HepG2 (cell line): ENCODE data around the gene PARD3. TPM values are rescaled to one million over a fixed set of nuclear protein-coding genes. Genes with fewer than 3 reads are reported as not detected.

ENCODE experiments used
- ATAC-seq: fragments of 200-7000 bp; cut with Tn5 transposase; 3 replicates; pipeline ENCODE4 v1.9.1; 2020; ENCODE audit warnings: mild to moderate bottlenecking, moderate library complexity
- BruUV-seq: library from RNA; stranded (reverse); fragments of 400-500 nt; replicated peaks from 2 replicates; lab custom pipeline; 2021; lab: Mats Ljungman, UMichigan
- CTCF ChIA-PET: fragments of 300-600 bp; formaldehyde crosslinking; extraction: SDS; loops from one replicate; lab custom pipeline; 2021; ENCODE audit warnings: low total read pairs, inconsistent platforms, low intra/inter-chr PET ratio; lab: Yijun Ruan, JAX
- POLR2A ChIA-PET: fragments of 350-600 bp; sonication (Branson Sonifier 250); formaldehyde crosslinking; loops from one replicate; lab custom pipeline; 2020; ENCODE audit warnings: antibody characterized with exemption, inconsistent platforms; lab: Yijun Ruan, JAX
- DNase-seq: peaks from one replicate; pipeline ENCODE4 v3.0.0-alpha.2; 2015; ENCODE audit warnings: low spot score
- FAIRE-seq: peaks from 3 replicates; lab custom pipeline; 2011; peaks lifted over from hg19 to GRCh38; lab: Jason Lieb, UNC
- H2AFZ ChIP-seq: one replicate; pipeline ENCODE4 v1.6.1; 2011; ENCODE audit warnings: low read length, inconsistent platforms
- H3K27ac ChIP-seq: fragments of 300-600 bp; 3 replicates; pipeline ENCODE4 v1.8.0; 2011; ENCODE audit warnings: mixed run types, mild to moderate bottlenecking, mixed read lengths, low read length, inconsistent platforms; ENCODE audit not compliant: insufficient read depth; ENCODE audit errors: extremely low read length
- H3K27me3 ChIP-seq, 2 experiments: fragments of 200-600 bp in 1 of 2; 2 replicates in 1 of 2; 3 replicates in 1 of 2; pipeline versions ENCODE4 v1.6.0 to v1.8.0; 2011; ENCODE audit warnings: low read length in 2 of 2, mild to moderate bottlenecking in 2 of 2, moderate library complexity in 2 of 2, inconsistent platforms in 1 of 2; ENCODE audit not compliant: insufficient read depth in 2 of 2, control insufficient read depth in 1 of 2
- H3K36me3 ChIP-seq, 2 experiments: fragments of 200-600 bp in 1 of 2; replicated peaks in 1 of 2; 2 replicates in 1 of 2; 3 replicates in 1 of 2; pipeline versions ENCODE4 v1.5.1 to v1.8.0; 2011; ENCODE audit warnings: low read length in 2 of 2, inconsistent platforms in 1 of 2; ENCODE audit not compliant: insufficient read depth in 2 of 2, control insufficient read depth in 1 of 2
- H3K4me1 ChIP-seq: 2 replicates; pipeline ENCODE4 v1.5.1; 2012; ENCODE audit warnings: low read length, inconsistent platforms; ENCODE audit not compliant: insufficient read depth
- H3K4me2 ChIP-seq: 2 replicates; pipeline ENCODE4 v1.6.0; 2011; ENCODE audit warnings: low read depth, low read length, inconsistent platforms
- H3K4me3 ChIP-seq, 3 experiments: fragments of 200-600 bp in 1 of 3; sonication (generic), shearing (Covaris generic) in 1 of 3; replicated peaks in 1 of 3; 2 replicates each; pipeline ENCODE4 v1.5.1; 2011 to 2016; ENCODE audit warnings: low read length in 3 of 3, inconsistent platforms in 2 of 3, low read depth in 2 of 3, mild to moderate bottlenecking in 2 of 3, control low read depth in 1 of 3, mixed read lengths in 1 of 3; ENCODE audit not compliant: insufficient read depth in 1 of 3
- H3K79me2 ChIP-seq: one replicate; pipeline ENCODE4 v1.6.1; 2011; ENCODE audit warnings: low read length, inconsistent platforms; ENCODE audit not compliant: insufficient read depth
- H3K9ac ChIP-seq: 2 replicates; pipeline ENCODE4 v1.6.0; 2011; ENCODE audit warnings: mild to moderate bottlenecking, low read depth, low read length, inconsistent platforms; ENCODE audit not compliant: insufficient read depth
- H3K9me3 ChIP-seq: 2 replicates; pipeline ENCODE4 v1.5.1; 2012; ENCODE audit warnings: mild to moderate bottlenecking, low read length
- H4K20me1 ChIP-seq: 2 replicates; pipeline ENCODE4 v1.6.0; 2011; ENCODE audit warnings: inconsistent platforms, mild to moderate bottlenecking, low read length, moderate library complexity; ENCODE audit not compliant: insufficient read depth
- ATF4 ChIP-seq, 2 experiments: fragments of 450-650 bp in 1 of 2; sonication (generic) in 1 of 2; formaldehyde crosslinking; IDR thresholded peaks; 2 replicates each; pipeline versions ENCODE4 v1.5.0 to v1.8.0; 2020 to 2022; ENCODE audit warnings: mild to moderate bottlenecking in 1 of 2, missing genetic modification reagents in 1 of 2
- BCL3 ChIP-seq: sonication (generic); formaldehyde crosslinking; IDR thresholded peaks from 2 replicates; pipeline ENCODE4 v1.5.1; 2020; ENCODE audit warnings: mild to moderate bottlenecking, missing genetic modification reagents, moderate library complexity
- FOXM1 ChIP-seq: sonication (generic); formaldehyde crosslinking; IDR thresholded peaks from 2 replicates; pipeline ENCODE4 v1.5.0; 2020; ENCODE audit warnings: missing genetic modification reagents
- MYPOP ChIP-seq: sonication (generic); formaldehyde crosslinking; IDR thresholded peaks from 2 replicates; pipeline ENCODE4 v1.8.1; 2023; ENCODE audit warnings: mild to moderate bottlenecking, moderate library complexity, missing genetic modification reagents
- NONO ChIP-seq, 2 experiments: fragments of 450-650 bp in 1 of 2; sonication (generic) in 1 of 2; formaldehyde crosslinking in 1 of 2; IDR thresholded peaks in 1 of 2; conservative IDR thresholded peaks in 1 of 2; 2 replicates each; pipeline versions ENCODE4 v1.6.1 to v1.8.0; 2017 to 2022; ENCODE audit warnings: mild to moderate bottlenecking in 1 of 2, missing genetic modification reagents in 1 of 2, moderate library complexity in 1 of 2
- STAT6 ChIP-seq: sonication (generic); formaldehyde crosslinking; IDR thresholded peaks from 2 replicates; pipeline ENCODE4 v1.4.0; 2020; ENCODE audit warnings: missing genetic modification reagents, mild to moderate bottlenecking, borderline replicate concordance
- TEF ChIP-seq: sonication (generic); formaldehyde crosslinking; IDR thresholded peaks from 2 replicates; pipeline ENCODE4 v1.5.0; 2020; ENCODE audit warnings: missing genetic modification reagents
- ZBTB3 ChIP-seq: sonication (generic); formaldehyde crosslinking; IDR thresholded peaks from 2 replicates; pipeline ENCODE4 v1.4.0; 2020; ENCODE audit warnings: low read depth, mild to moderate bottlenecking, moderate library complexity, missing genetic modification reagents, borderline replicate concordance
- ZNF432 ChIP-seq: sonication (generic); formaldehyde crosslinking; IDR thresholded peaks from 2 replicates; pipeline ENCODE4 v1.5.0; 2020; ENCODE audit warnings: missing genetic modification reagents, mild to moderate bottlenecking, borderline replicate concordance
- ZNF441 ChIP-seq: sonication (generic); formaldehyde crosslinking; IDR thresholded peaks from 2 replicates; pipeline ENCODE4 v1.7.0; 2021; ENCODE audit warnings: missing genetic modification reagents, borderline replicate concordance
- ZNF460 ChIP-seq: sonication (generic); formaldehyde crosslinking; IDR thresholded peaks from 2 replicates; pipeline ENCODE4 v1.5.1; 2020; ENCODE audit warnings: missing genetic modification reagents, mild to moderate bottlenecking, borderline replicate concordance
- ZNF572 ChIP-seq: sonication (generic); formaldehyde crosslinking; IDR thresholded peaks from 2 replicates; pipeline ENCODE4 v1.5.1; 2020; ENCODE audit warnings: mild to moderate bottlenecking, missing genetic modification reagents
- ZNF639 ChIP-seq: conservative IDR thresholded peaks from 2 replicates; pipeline ENCODE4 v1.6.1; 2018; ENCODE audit warnings: missing genetic modification reagents
- WGBS: methylation state at CpG from one replicate; pipeline ENCODE4 v1.1.6; 2017; ENCODE audit warnings: low lambda C conversion rate; 5-methylcytosine and 5-hydroxymethylcytosine counted together
- in situ Hi-C: cut with HindIII; loops from 2 replicates; pipeline ENCODE4 v1.10.0; 2017; ENCODE audit warnings: low pct_unique_long_range_greater_than_20kb; ENCODE audit not compliant: extremely low pct_ligation_motif_present
- intact Hi-C: fragments of 100-400 bp; cut with micrococcal nuclease; formaldehyde crosslinking; loops from one replicate; pipeline ENCODE4 v1.10.0; 2022; ENCODE audit not compliant: unreplicated experiment
- polyA plus RNA-seq, 8 experiments: library from polyadenylated mRNA; depleted of rRNA in 3 of 8; stranded (reverse) in 7 of 8; unstranded in 1 of 8; fragments of >200 nt; fragmentation: Illumina TruSeq in 4 of 8; extraction: Trizol in 4 of 8; gene quantifications; 2 replicates each; pipeline versions ENCODE4 v1.2.1 to v1.2.3, GENCODE V29; 2011 to 2016; ENCODE audit warnings: low read depth in 4 of 8, missing spikeins in 1 of 8, mixed read lengths in 1 of 8; ENCODE audit not compliant: insufficient read depth in 1 of 8
- total RNA-seq, 5 experiments: library from RNA; depleted of rRNA; stranded (reverse); fragments of >200 nt; fragmentation: Illumina TruSeq; extraction: Trizol; gene quantifications; 2 replicates each; pipeline ENCODE4 v1.2.3, GENCODE V29; 2016; ENCODE audit warnings: low read depth in 1 of 5

PARD3 gene
- total and polyA plus RNA-seq, 2 of the 13 experiments (the other 11 are each of a cell fraction or from before 2014, with no cell fraction given) = 40.9 to 60.0 TPM

GRCh38 chr10:34303022-34303421, 512.1 kb downstream of the PARD3 start:
- H4K20me1 ChIP-seq = no peaks in the 10 kb centered on the region
- DNase-seq (no peak), FAIRE-seq (no peak), ATAC-seq (no peak)
- in situ Hi-C loops = no loop called here
- no peaks in the 10 kb centered on the region for H3K79me2 ChIP-seq
- no peaks in the 10 kb centered on the region for H3K36me3 ChIP-seq
- POLR2A ChIA-PET = no interaction called here
- no peaks in the 10 kb centered on the region for H3K27me3 ChIP-seq
- H3K9me3 ChIP-seq = no peaks in the 10 kb centered on the region
- no peak overlapping the region for H3K4me2 ChIP-seq
- H3K9ac ChIP-seq = no peak overlapping the region
- H3K4me3 ChIP-seq = no peak overlapping the region
- peaks cover 15% of the 10 kb centered on the region for H3K4me1 ChIP-seq
- H3K27ac ChIP-seq = no peak overlapping the region
- no peak overlapping the region for H2AFZ ChIP-seq
- CTCF ChIA-PET = no interaction called here
- 96% methylated on average over 2 of the region's 2 CpGs for WGBS
- no TSS peak for BruUV-seq
- intact Hi-C loops = no loop called here
- TF ChIP-seq FOXM1 (no peak), ZNF572 (CRISPR knock-in tag) (no peak), ZNF441 (CRISPR knock-in tag) (no peak), ATF4 (CRISPR knock-in tag; IDR thresholded peaks at IDR 0.05) (no peak), BCL3 (CRISPR knock-in tag) (no peak), TEF (CRISPR knock-in tag) (no peak), STAT6 (no peak), NONO (IDR thresholded peaks at IDR 0.05) (no peak), NONO (CRISPR knock-in tag; conservative IDR thresholded peaks at IDR 0.05) (no peak), MYPOP (CRISPR knock-in tag) (no peak), ZNF639 (no peak), ZNF432 (no peak), ZNF460 (CRISPR knock-in tag) (no peak), ZBTB3 (CRISPR knock-in tag) (no peak)
